ENCODE data around the gene IL20RB. TPM values are rescaled to one million over a fixed set of nuclear protein-coding genes. Genes with fewer than 3 reads are reported as not detected.

IL20RB gene
- polyA plus RNA-seq, 3 donors, result 0.16 to 1.2 TPM; not detected in 1

GRCh38 chr3:137020315-137020714, 62.5 kb downstream of the IL20RB start:
- WGBS (ENCODE audit: insufficient coverage), result 100% methylated on average over 2 of the region's 5 CpGs
- no peak overlapping the region for H3K9ac ChIP-seq (ENCODE audit: insufficient read depth, low read length, poor library complexity, severe bottlenecking)
- TF ChIP-seq CTCF (IDR thresholded peaks at IDR 0.05), result no peak
- H3K4me2 ChIP-seq (replicated peaks; ENCODE audit: extremely low read depth, low read length, poor library complexity, severe bottlenecking), result no peak overlapping the region
- H4K20me1 ChIP-seq (ENCODE audit: insufficient read depth, low read length), result no peaks in the 10 kb centered on the region
- no peaks in the 10 kb centered on the region for H3K27me3 ChIP-seq (ENCODE audit: control insufficient read depth in 2 of 2, insufficient read depth in 2 of 2, low read length in 2 of 2)
- H3K27ac Mint-ChIP-seq, result no peak overlapping the region
- H3K9me3 ChIP-seq (replicated peaks in 1 of 2; ENCODE audit: control insufficient read depth in 1 of 2, insufficient read depth in 1 of 2, low read length in 2 of 2), result no peaks in the 10 kb centered on the region
- no peaks in the 10 kb centered on the region for H3K36me3 ChIP-seq (replicated peaks in 1 of 2; ENCODE audit: control insufficient read depth in 1 of 2, insufficient read depth in 2 of 2, low read length in 2 of 2)
- H3K4me3 ChIP-seq (replicated peaks in 1 of 3; ENCODE audit: low read depth in 2 of 3, low read length in 3 of 3), result no peak overlapping the region
- H3K4me3 Mint-ChIP-seq, result no peak overlapping the region
- peaks cover 3 to 6% of the 10 kb centered on the region in 2 donors for H3K4me1 ChIP-seq (ENCODE audit: control insufficient read depth in 1 of 2, insufficient read depth in 2 of 2, low read length in 2 of 2)
- no peak for DNase-seq
- peaks cover 11% of the 10 kb centered on the region for H3K4me1 Mint-ChIP-seq
- H3K27ac ChIP-seq (ENCODE audit: low read depth in 1 of 2, low read length in 2 of 2), result no peak overlapping the region
- peaks cover 0 to 1% (median 0%) of the 10 kb centered on the region in 7 donors for H3K9me3 Mint-ChIP-seq
- H2AFZ ChIP-seq (ENCODE audit: insufficient read depth, low read depth, low read length, poor library complexity, severe bottlenecking), result no peak overlapping the region
- H3K79me2 ChIP-seq (ENCODE audit: insufficient read depth, low read length), result no peaks in the 10 kb centered on the region
- peaks cover 0 to 2% (median 0%) of the 10 kb centered on the region in 3 donors for H3K27me3 Mint-ChIP-seq (ENCODE audit: low read depth in 3 of 3)
- H3K36me3 Mint-ChIP-seq, result no peaks in the 10 kb centered on the region
- intact Hi-C loops (cut with micrococcal nuclease), result no loop called here

- peaks cover 0 to 2% (median 0%) of the 10 kb centered on the region in 3 donors for H3K27me3 Mint-ChIP-seq (ENCODE audit: low read depth in 3 of 3)
- no peak overlapping the region for H3K4me3 Mint-ChIP-seq
- H3K27ac ChIP-seq (ENCODE audit: low read depth in 1 of 2, low read length in 2 of 2), result no peak overlapping the region
- peaks cover 0 to 1% (median 0%) of the 10 kb centered on the region in 7 donors for H3K9me3 Mint-ChIP-seq
- no peaks in the 10 kb centered on the region for H3K36me3 Mint-ChIP-seq
- no CpG with 5 or more reads among the region's 2 CpGs for WGBS (ENCODE audit: insufficient coverage)
- H3K9me3 ChIP-seq (replicated peaks in 1 of 2; ENCODE audit: control insufficient read depth in 1 of 2, insufficient read depth in 1 of 2, low read length in 2 of 2), result no peaks in the 10 kb centered on the region
- no peak overlapping the region for H3K9ac ChIP-seq (ENCODE audit: insufficient read depth, low read length, poor library complexity, severe bottlenecking)
- H3K27me3 ChIP-seq (ENCODE audit: control insufficient read depth in 2 of 2, insufficient read depth in 2 of 2, low read length in 2 of 2), result no peaks in the 10 kb centered on the region
- H3K36me3 ChIP-seq (replicated peaks in 1 of 2; ENCODE audit: control insufficient read depth in 1 of 2, insufficient read depth in 2 of 2, low read length in 2 of 2), result no peaks in the 10 kb centered on the region
- DNase-seq, result no peak
- no peak overlapping the region for H3K4me2 ChIP-seq (replicated peaks; ENCODE audit: extremely low read depth, low read length, poor library complexity, severe bottlenecking)
- no peaks in the 10 kb centered on the region for H3K79me2 ChIP-seq (ENCODE audit: insufficient read depth, low read length)
- no peak for TF ChIP-seq CTCF (IDR thresholded peaks at IDR 0.05)
- H3K27ac Mint-ChIP-seq, result no peak overlapping the region
- no peak overlapping the region for H3K4me3 ChIP-seq (replicated peaks in 1 of 3; ENCODE audit: low read depth in 2 of 3, low read length in 3 of 3)
- peaks cover 3 to 6% of the 10 kb centered on the region in 2 donors for H3K4me1 ChIP-seq (ENCODE audit: control insufficient read depth in 1 of 2, insufficient read depth in 2 of 2, low read length in 2 of 2)
- no peak overlapping the region for H2AFZ ChIP-seq (ENCODE audit: insufficient read depth, low read depth, low read length, poor library complexity, severe bottlenecking)
- intact Hi-C loops (cut with micrococcal nuclease), result no loop called here
- no peaks in the 10 kb centered on the region for H4K20me1 ChIP-seq (ENCODE audit: insufficient read depth, low read length)
- peaks cover 11% of the 10 kb centered on the region for H3K4me1 Mint-ChIP-seq
Observed at GRCh38 chr3:137020888-137021287, 63.1 kb downstream of the IL20RB start.
